ENCODE measurements around the gene ASPRV1.

The ASPRV1 gene

DNA sequence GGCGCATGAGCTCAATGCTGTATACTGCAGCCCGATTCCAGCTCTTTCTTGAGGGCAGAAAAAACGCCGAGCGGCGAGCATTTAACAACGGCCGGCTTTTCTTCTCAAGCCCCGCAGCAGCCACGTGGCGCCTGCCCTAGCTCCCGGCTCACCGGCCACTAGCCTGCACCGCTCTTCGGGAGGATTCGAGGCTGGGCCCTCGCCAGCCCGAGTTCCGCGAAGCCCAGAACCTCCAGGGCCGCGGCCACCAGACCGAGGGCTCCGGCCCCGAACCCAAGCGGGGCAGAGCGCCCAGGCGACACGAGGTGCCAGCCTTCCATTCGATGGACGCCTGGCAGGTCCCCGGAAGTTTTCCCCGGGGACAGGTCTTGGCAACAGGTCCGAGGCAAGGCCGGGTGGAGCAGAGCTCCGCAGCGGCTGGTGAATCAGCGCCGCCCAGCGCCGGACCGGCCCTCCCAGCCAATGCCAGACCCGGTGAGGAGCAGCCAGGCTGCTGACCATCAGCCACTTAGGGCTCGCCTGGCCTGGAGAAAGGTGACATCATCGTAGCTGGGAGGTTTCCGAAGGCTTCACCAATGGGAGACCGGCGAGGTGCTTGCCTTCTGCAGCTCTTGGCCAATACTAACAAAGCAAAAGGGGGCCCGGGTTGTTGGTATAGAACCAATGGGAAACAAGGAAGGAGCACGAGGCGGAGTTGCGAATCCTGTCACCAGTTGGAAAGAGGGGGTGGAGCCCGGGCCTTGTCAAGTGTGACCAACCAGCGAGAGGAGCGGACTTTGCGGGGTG lies 47.1 kb downstream of the ASPRV1 start:
- H3K9me3 ChIP-seq (ENCODE audit: control insufficient read depth, low read length): no peaks in the 10 kb centered on the region
- peak; percentile 99 to 100 (median 100) for DNase-seq
- H3K27ac ChIP-seq (ENCODE audit: insufficient read depth, low read length, poor library complexity, severe bottlenecking): peak overlapping the region; percentile 94
- peaks cover 14% of the 10 kb centered on the region for H3K4me1 ChIP-seq (ENCODE audit: control insufficient read depth, insufficient read depth, low read length, poor library complexity, severe bottlenecking)
- H3K36me3 ChIP-seq (ENCODE audit: control insufficient read depth, insufficient read depth, low read length): peaks cover 12% of the 10 kb centered on the region
- H3K4me3 ChIP-seq (ENCODE audit: insufficient read depth, low read depth, low read length, poor library complexity, severe bottlenecking): peak overlapping the region; percentile 71
- no peaks in the 10 kb centered on the region for H3K27me3 ChIP-seq (replicated peaks; ENCODE audit: control insufficient read depth, insufficient read depth, low read length, poor library complexity, severe bottlenecking)

- H3K27me3 ChIP-seq (replicated peaks; ENCODE audit: control insufficient read depth, insufficient read depth, low read length, poor library complexity, severe bottlenecking): no peaks in the 10 kb centered on the region
- peaks cover 17% of the 10 kb centered on the region for H3K36me3 ChIP-seq (ENCODE audit: control insufficient read depth, insufficient read depth, low read length)
- no peak overlapping the region for H3K4me3 ChIP-seq (ENCODE audit: insufficient read depth, low read depth, low read length, poor library complexity, severe bottlenecking)
- no peak overlapping the region for H3K27ac ChIP-seq (ENCODE audit: insufficient read depth, low read length, poor library complexity, severe bottlenecking)
- H3K9me3 ChIP-seq (ENCODE audit: control insufficient read depth, low read length): no peaks in the 10 kb centered on the region
- H3K4me1 ChIP-seq (ENCODE audit: control insufficient read depth, insufficient read depth, low read length, poor library complexity, severe bottlenecking): peaks cover 14% of the 10 kb centered on the region
- no peak for DNase-seq
These were observed 49.4 kb downstream of the ASPRV1 start for GRCh38 chr2:69911985-69912563.

Measured in effector memory CD4-positive, alpha-beta T cell (primary cell).